NCI-H187 treated with DMSO at 0.1 percent for 48 hours (cell line): Measurements from ENCODE around the gene SLC12A8.

Experiments
- DNase-seq: peaks from one replicate; lab custom pipeline; 2025; lab: John Stamatoyannopoulos, UW

Gene SLC12A8

DNA sequence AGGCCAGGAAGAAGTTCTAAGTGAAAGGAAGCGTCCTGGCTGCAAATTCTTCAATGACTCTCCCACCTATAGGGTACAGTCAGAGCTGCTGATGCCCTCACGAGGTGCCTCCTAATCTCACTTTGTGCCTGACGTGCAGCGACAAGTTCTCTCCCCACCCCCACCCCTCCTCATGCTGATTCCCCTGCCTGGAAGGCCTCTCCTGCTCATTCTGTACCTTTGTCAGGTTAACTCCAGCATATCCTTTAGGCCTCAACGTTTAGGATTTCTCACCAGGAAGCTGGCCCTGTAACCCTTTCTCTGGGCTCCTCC is 25.0 kb downstream of the SLC12A8 start:
- no peak for DNase-seq

DNA sequence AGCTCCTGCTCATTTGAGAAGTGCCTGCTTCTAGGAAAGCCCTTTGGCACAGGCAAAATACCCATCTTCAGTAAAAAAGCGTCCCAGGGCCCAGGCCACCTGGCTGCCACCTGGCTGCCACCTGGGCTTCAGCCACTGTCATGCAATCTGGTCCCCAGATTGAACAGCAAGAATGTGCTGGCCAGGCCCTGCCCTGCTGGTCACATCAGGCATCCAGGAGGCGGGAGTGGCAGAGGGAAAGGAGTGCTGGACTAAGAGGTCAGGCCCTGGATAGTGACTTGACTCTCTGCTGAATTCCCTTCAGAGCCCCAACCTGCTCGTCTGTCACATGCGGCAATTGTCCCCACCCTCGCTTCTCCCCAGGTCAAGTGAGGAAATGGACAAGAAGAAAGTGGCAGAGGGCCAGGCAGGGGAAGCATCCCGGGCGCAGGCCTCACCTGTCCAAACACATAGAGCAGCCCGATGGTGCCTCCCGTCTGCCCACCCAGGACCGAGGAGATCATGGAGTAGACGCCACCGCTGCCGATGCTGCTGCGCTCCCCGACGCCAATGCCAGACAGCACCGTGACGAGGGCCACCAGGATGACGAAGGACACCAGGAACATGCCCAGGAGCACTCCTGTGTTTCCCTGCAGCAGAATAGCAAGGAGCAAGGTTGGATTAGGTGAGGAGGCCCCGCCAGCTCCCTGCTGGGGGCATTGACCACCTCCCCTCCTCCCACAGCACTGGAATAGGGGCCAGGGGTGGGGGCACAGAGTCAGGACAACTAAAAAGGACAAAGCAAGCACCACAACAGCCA is 25.5 kb downstream of the SLC12A8 start:
- no peak for DNase-seq

DNA sequence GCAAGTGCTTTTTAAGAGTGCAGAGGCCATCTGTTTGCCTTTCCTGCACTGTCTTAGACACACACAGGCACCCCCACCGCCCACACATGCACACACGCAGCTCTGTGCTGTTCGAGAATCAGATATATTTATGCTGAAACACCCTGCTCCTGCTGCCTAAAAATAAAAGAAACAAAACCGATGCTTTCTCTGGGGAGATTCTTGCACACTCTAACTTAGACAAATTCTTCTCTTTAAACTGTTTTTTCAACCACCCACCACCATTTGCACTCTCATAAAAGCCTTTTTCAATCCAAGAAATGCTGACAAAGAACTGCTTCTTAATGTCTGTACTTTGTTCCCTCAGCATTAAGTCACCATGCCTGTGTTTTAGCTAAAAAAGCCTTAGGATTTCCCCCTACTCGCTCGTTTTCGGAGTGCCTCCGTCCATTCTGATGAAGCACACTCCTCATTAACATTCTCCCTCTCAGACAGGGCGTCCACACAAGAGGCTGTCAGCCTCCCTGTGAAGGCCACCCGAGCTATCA is 26.2 kb downstream of the SLC12A8 start:
- no peak for DNase-seq

DNA sequence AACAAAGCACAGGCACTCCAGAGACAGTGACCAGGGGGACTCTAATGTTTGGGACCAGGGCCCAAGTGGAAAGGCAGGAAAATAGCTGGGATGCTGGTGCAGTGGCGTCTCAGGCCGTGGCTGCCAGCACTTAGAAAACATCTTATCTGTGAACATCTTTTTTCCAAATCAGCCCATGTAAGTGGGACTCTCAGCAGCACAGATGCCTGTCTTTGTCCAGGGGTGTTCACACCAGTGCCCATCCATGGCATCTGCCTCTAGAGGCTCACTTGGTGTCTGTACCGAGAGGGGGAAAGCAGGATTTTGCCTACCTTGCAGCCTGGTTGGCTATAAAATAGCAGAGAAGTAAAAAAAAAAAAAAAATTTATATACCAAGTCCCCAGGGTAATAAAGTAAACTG is 26.7 kb downstream of the SLC12A8 start:
- no peak for DNase-seq

DNA sequence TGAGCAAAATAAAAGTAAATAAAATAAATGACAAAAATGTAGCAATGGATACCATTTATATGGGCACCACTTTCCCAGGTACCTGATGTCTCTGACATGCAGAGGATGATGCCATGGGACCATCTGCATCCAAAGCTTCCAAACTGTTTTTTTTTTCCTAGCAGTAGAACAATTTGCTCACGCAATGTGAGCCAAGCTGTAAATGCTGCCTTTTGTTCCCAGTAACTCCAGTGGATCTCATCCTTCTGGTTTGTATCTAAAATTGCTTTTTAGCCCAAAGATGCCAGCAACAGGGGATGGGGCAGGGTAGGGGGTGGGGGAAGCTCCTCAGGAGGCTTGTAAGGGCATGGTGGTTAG is 32.7 kb downstream of the SLC12A8 start:
- DNase-seq, result no peak

DNA sequence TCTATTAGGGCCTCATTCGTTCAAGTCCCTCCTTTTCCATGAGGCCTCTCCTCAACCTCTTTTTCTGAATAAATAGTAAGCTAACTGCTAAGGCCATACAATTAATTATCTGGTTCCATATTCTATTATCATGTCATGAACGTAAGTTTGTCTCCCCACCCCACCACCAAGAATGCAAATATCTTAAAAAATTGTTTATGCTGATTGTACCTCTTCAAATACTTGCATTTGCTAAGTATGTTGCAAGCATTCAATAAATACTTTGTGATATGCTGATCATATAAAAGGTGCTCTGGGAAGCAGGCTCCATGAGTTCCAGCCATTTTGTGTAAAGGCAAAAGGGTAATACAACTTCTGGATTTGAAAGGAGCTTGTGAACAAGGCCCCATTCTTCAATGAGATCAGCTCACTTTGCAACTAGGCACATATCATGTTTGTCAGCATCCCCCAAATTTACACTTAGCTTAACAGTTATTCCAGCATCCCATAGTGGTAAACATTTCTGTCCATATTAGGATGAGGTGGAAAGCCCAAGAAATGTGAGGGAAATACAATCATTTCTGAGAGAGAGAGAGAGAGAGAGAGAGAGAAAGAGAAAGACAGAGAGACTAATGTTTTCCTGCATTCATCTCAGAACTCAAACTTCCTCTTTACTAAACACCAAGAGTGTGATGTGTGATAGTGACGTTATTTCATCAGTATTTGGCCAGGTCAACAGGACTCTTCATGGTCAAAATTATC is 33.2 kb downstream of the SLC12A8 start:
- no peak for DNase-seq

DNA sequence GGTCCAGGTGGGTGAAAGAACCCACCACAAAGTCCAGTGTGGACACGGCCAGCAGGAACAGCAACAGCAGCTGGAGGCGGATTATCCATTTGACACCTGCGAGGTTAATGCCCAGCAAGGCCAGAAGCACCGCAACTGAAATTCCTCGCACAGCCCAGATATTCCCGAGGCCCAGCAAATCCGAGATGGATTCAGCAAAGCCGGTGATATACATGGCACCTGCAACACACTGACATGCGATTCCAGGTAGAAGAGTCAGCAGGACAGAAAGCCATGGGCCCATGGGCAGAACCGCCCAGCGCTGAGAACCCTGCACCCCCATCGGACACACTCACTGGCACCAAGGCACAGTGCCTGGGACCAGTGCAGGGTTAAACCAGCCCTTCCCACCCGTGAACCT is 34.8 kb downstream of the SLC12A8 start:
- DNase-seq, result no peak

DNA sequence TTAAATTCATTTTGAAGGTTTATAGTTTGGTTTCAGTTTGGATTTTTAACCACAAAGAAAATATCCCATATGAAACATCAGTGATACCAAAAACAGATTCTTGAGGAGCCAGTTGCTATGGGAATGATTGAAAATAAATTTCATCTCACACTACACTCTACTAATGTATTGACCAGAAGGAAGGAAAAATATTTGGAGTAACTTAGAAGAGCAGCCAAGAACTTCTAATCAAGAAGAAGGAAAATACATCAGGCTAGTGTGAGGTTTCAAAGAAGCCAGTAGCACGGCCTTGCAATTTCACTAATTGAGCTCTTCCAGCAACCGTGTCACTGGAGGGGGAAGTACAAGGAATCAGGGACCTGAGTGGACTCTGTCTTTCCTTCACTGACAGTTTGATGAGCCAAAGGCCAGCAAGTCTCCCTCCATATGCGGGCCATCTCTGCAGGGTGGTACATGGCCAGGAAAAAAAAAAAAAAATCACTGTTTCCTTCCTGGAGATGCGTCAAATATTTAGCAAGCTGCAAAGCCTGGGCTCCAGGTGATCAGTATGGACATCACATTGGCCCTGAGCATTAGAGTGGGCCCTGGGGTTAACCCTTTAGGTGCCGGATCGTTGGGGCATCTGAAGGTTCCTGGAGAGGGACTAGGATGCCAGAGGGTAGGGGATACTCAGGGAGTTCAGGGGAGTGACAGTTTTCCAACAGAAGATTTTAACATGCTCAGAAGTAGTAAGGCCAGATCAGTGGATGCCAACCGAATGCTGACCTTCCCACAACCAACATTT is 37.1 kb downstream of the SLC12A8 start:
- no peak for DNase-seq

DNA sequence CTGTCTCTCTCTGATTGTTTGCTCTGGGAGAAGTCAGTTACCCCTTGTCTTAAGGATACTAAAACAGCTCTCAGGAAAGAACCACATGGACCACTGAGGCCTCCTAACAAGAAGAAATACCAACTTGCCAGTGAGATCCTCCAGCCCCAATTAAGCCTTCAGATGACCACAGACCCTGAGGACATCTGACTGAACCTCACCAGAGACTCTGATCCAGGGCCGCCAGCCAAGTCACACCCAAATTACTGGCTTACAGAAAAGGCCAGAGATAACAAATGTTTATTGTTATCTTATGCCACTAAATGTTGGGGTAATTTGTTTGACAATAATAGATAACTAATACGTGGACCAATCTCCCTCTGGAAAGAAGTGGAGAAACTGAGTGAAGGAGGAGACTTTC is 40.2 kb downstream of the SLC12A8 start:
- DNase-seq, result no peak

DNA sequence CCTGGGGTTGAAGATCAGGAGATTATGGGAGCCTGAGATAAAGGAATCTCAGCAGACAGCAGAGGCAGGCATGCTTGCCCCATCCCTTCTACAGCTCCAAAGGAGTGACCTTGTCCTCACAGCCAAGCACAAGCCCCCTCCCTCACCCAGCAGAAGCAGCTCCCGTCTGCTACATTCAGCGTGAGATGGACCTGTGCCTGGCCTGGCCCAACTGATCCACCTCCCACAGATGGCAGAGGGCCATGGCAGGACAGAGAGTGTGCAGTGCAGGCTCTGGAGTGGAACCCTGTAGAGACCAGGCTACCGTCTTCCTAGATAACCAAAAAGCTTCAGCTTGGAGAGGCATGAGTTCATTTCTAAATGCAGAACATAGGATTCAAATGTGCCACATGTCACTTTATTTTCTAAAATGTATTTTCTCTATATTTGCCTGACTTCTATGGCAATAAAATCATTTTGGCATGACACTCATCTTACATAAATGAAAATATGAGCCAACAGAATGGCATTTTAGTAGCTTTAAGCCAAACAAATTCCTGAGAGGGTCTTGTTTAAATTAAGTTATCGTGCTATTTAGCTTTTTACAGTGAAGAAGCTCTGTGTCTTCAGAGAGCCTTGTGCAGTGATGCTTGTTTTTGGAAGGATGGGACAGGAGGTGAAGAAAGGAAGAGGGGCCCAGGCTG is 43.7 kb downstream of the SLC12A8 start:
- DNase-seq, result no peak

DNA sequence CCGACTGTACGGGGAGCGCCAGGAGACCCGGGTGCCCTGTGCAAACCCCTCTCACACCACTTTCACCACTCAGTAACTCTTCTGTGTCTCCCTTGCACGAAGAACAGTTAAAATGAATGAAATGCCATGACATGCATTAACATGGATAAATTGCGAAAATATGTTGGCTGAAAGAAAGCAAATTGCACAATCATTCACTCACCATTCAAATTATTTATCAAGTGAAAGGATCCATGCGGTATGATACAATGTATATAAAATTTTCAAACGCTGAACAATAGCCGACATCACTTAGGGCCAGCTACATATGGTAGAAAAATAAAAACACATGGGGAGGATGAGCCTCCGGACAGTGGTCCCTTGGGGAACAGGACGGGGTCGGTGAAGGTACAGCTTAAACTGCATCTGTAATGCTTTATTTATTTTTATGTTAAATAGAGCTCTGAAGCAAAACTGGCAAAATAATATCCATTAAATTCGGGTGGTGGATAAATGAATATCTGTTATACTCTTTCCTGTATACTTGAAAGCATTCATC is 45.9 kb downstream of the SLC12A8 start:
- no peak for DNase-seq

DNA sequence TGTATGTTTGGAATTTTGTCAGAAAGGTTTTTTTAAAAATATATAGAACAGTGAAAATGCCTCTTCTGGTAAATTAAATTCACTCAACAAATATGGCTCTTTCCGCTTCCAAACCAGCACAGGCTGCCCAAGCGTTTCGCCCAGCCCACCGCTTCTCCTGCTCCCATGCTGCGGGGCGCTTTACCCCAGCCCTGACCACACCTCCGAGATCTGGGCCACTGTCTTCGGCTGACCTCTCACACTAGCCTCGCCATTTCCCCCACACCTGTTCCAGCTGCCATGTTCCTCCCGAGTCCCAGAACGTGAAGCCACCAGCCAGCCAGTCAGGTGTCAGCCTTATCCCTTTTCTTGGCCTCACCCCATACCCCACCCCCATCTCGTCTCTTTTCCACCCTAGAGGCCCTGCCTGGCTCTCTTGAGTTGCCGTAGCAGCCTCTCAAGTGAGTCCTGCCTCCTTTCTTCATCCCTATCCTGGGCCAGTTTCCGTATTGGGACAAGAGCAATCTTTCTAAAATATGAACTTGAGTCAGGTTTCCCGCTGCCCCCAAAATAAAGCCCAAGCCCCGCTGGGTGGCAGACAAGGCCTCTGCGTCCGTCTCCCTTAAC is 46.5 kb downstream of the SLC12A8 start:
- DNase-seq, result no peak

DNA sequence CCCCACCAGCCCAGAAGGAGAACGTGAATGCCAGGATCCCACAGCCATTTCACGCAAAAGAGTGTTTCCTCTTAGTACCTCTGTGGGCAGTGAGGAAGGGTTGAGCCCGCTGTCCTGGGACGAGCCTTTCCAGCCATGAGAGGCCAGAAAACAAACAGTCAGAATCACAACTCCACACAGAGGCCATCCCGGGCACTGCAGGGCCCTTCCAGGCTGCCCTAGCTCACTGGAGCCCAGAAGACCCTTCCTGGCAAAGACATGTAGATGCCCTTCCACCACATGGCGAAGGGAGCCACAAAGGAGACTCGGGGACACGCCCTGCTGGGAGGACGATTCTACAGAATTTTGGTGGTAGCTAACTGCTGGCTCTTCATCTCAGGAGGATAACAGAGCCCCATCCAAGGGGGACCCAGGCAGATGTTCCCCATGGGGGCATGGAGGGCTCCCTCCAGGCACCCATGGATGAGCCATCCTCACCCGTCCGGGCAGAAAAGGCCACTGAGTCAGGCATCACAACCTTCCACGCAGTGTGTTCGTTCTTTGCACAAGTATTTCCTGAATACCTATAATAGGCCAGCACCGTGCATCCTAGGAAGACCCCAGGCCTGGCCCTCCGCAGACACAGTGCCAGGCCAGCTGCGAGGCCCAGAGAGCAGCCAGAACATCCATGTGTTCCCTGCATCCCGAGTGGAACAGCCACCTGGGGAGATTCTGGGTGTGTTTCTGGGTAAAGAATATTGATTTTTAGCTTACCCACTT is 47.2 kb downstream of the SLC12A8 start:
- DNase-seq, result no peak

DNA sequence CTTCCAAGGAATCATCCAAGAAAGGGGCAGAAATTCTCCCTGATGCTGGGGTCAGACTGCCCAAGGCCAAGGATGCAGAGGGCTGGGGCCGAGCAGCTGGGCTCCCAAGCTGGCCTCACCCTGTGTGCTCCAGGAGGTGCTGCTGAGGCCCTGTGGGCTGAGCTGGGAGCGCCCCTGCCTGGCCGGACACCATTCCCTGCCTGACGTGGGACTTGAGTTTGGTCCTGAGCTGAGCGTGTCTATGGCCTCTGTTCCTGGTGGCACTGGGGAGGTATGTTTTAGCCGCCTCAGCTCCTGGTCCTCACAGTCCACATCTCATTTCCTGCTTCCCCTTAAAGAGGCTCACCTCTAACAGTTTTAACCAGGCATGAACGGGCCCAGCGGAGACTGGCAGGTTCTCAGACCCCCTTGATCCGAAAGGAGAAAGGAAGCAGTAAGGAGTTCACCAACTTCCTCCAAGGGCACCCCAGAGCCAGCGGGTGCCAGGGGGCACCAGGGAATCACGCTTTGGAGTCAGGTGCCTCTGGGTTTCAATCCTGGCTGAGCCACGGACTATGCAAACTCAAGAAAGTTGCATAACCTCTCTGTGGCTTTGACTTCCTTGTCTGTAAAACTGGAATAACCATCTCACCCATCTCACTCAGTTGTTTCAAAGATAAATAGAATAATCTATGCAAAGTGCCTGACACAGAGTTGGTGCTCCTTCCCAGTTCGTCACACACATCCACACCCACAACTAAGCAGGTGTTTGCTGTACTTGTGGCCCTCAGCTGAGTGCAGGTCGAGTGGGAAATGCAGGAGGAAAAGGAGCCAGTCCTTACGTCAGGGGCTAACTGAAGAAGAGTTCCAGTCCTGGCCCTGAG is 48.6 kb downstream of the SLC12A8 start:
- no peak for DNase-seq

DNA sequence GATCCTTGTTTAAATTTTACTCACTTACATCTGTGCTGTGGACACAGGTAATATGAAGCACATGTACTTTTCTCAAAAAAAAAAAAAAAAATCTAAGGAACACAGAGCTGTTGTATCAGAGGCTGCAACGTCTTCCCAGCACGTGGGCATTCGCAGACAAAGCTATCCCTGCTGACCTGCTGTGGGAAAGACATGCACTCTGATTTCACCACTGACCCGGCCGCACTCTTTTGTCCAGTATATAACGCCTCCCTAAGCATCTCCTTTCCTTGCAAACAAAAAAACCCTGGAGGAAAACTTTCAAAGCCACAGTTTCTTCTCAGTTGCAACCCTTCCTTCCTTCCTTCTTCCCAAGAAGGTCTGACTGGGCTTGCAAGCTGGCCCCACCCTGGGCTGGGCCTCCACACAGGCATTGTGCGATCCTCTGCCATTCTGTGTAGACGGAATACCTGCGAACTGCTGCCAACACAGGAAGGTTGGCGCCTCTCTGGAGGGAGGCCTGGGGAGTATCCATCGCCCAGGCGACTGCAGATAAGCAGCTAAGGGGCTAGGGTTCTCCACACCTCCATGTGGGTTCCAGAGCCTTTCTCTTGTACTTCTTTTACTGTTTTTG is 50.8 kb downstream of the SLC12A8 start:
- no peak for DNase-seq

DNA sequence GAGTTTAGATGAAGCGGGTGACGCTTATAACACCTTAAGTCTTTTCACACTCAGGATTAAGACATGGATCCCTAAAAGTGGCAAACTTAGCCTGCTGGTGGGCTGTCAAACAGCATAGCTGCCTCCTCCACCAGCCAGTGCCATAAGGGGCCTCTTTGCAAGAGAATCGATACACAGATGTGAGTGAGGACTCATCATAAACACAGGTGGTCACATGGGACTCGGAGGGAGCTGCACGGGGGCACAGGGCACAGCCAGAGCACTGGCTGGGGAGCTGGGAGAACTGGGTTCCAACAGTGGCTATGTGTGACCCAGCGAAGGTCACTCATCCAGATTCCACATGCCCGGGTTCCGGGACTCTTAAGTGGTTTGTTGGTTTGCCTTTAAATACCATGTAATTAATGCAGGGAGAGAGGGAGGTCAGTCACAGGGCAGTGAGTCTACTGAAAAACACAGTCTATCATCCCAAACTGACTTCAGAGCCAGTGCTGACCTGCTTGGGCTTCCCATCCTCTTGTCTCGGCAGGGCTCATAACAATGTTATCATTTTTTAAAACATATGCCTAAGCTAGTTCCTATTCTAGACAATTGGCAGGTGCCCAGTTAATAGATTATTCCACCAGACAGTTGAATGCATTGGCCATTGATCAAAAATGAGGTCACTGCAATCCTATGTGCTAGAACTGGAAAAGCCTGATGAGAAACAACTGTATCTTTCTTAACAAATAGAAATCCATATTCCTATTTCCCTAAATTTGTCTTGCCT is 51.8 kb downstream of the SLC12A8 start:
- no peak for DNase-seq

DNA sequence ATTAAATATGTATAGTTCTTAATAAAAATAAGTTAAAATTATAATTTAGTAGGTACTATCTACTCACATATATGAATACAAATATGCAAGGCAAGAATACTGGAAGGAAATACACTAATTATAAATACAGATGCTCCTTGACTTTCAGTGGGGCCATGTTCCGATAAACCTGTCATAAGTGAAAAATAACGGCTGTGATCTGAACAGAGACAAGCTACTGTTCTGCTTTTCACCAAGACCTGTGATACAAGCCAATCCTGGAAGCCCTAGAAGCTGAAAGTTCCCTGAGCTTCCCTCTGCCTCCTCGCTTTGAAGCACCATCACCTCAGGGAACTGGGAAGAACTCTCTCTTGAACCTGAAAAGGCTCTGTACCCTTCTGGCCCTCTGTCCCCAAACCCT is 55.4 kb downstream of the SLC12A8 start:
- no peak for DNase-seq

DNA sequence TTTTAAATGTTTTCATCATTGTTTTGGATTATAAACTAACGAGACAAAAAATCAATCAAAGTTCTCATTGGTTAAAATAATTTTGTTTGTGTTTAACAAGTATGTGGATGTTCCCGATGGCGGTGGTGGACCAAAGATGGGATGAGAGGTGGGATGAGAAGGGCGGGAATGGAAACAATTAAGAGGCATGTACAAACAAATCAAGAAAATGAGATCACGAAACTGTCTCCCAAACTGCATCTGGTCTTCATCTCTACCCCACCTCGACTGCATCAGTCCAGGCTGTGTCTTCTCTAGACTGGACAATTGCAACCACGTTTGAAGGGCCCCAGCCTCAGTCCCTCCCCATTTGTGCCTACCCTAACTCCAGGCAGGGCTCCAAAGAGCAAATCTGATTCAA is 56.1 kb downstream of the SLC12A8 start:
- DNase-seq, result no peak
